GM18526 (cell line): ENCODE data around the gene TNNI2.

Experiments
- POLR2A ChIP-seq: IDR thresholded peaks from 3 replicates; pipeline ENCODE4 v1.6.1; 2011; ENCODE audit not compliant: insufficient read length; ENCODE audit errors: extremely low read depth

Gene TNNI2

GRCh38 chr11:1870721-1871466, 32.1 kb downstream of the TNNI2 start:
- no peak for TF ChIP-seq POLR2A

- TF ChIP-seq POLR2A, result no peak
Observed at GRCh38 chr11:1871531-1871930, 32.8 kb downstream of the TNNI2 start.

- TF ChIP-seq POLR2A, result no peak
Observed at GRCh38 chr11:1872267-1872985, 33.6 kb downstream of the TNNI2 start.

- no peak for TF ChIP-seq POLR2A
Observed at GRCh38 chr11:1873048-1873812, 34.4 kb downstream of the TNNI2 start.

GRCh38 chr11:1875093-1875850, 36.5 kb downstream of the TNNI2 start:
- TF ChIP-seq POLR2A, result no peak

- TF ChIP-seq POLR2A, result no peak
Observed at GRCh38 chr11:1876361-1877063, 37.7 kb downstream of the TNNI2 start.

GRCh38 chr11:1877211-1878136, 38.7 kb downstream of the TNNI2 start:
- no peak for TF ChIP-seq POLR2A

- TF ChIP-seq POLR2A, result no peak
Observed at GRCh38 chr11:1878137-1879031, 39.6 kb downstream of the TNNI2 start.

- TF ChIP-seq POLR2A, result no peak
Observed at GRCh38 chr11:1879342-1879940, 40.7 kb downstream of the TNNI2 start.

- no peak for TF ChIP-seq POLR2A
Observed at GRCh38 chr11:1879941-1880720, 41.4 kb downstream of the TNNI2 start.

GRCh38 chr11:1880746-1881441, 42.1 kb downstream of the TNNI2 start:
- TF ChIP-seq POLR2A, result no peak
